OCI-LY1 (cell line): ENCODE results near the gene ARHGEF10L.

Source experiments
- CTCF ChIP-seq: fragments of 200-600 bp; sonication (generic), shearing (Covaris generic); IDR thresholded peaks from 2 replicates; pipeline ENCODE4 v1.5.1; 2017; ENCODE audit warnings: mild to moderate bottlenecking, antibody characterized with exemption, low read length, moderate library complexity, mixed read lengths
- EZH2 ChIP-seq: fragments of 200-600 bp; sonication (generic), shearing (Covaris generic); IDR thresholded peaks from 2 replicates; pipeline ENCODE4 v1.8.0; 2017; ENCODE audit warnings: borderline replicate concordance, mixed run types, mild to moderate bottlenecking, antibody characterized with exemption, low read length, moderate library complexity, mixed read lengths

GRCh38 chr1:17645068-17645911, 105.8 kb downstream of the ARHGEF10L start:
- no peak for TF ChIP-seq CTCF
- TF ChIP-seq EZH2, result no peak
